GM19035 (cell line): ENCODE results near the gene SPNS2.
"Not testable (repeated sequence)": the region's sequence is repeated elsewhere in the genome, so short reads cannot be mapped to it uniquely, and the experiment has no call there.

Source experiments
- ATAC-seq: cut with Tn5 transposase; IDR thresholded peaks from one replicate; pipeline ENCODE4 v1.9.1; 2021; ENCODE audit not compliant: unreplicated experiment

SPNS2 gene

DNA sequence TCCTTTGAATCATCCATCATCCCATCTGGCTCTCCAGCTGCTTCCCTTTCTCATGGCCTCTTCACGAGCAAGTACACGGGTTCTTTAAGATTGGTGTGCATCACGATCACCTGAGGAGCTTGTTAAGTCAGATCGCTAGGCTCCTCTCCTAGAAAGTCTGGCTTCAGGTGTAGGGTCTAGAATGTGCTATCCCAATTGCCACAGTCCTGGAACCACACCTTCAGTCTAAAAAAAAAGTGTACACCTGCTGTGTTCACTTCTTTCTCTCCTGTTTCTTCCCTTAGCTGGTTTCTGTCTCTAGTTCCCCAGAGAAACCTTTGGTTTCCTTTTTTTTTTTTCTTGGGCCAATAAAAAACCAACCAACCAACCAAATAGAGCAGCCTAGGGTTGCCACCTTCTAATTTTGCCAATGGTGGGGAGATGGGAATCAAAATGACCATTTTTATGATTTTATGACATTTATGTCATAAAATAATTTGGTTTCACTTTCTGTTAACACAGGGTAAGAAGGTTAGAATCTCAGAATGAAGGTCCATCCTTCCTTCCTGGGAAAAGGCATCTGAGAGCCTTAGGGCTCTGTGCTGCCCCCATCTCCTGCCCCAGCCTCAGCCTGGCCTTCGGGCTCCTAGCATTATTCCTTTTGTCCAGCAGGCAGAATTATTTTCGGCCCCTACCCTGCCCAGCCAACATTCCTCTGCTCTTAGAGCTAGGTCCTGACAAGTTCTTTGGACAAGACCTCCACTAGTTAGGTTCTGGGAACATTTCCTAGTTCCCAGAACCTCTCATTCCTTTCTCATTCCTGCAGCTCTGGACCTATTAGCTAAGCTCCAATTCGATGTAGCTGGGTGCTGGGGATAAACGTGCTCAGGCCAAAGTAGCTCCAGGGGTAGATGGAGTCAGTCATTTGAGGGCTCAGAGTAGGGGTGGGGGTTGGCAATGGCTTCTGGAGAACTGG lies 63.6 kb downstream of the SPNS2 start:
- ATAC-seq, result no peak

DNA sequence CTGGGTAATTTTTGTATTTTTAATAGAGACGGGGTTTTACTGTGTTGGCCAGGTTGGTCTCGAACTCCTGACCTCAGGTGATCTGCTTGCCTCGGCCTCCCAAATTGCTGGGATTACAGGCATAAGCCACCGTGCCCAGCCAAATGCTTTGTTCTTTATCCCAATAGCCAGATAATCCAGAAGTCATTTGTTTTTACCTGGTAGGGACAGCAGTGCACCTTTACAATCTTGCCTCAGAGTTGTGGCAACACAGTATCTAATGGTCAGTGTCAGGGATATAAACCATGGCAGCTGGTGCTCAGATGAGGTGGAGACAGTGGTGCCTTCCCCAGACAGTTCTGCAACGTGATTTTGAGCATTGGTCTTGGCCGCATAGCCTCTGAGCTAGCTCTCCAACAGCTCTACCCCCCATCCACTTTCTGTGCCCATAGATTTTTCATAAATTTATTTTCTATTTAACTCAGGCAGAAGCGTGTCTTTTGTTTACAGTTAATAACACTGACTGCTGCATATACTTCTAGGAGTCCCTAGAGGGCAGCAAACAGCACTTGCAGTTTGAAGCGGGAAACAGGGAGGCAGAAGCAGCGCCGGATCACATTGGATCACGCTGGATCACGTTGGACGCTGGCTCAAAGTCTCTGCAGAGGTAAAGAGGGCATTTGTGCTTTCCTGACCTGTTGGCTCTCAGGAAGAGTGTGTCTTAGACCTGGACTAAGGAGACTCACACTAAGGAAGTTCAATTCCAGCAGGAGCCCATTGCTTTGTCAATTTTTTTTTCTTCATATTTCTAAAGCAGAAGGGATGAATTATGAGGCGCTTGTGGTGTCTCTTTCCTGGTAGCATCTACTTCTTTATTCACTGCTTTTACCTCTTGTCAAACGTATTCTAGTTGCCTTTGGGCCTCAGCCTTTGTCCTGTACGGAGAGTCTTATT lies 66.8 kb downstream of the SPNS2 start:
- no peak for ATAC-seq

DNA sequence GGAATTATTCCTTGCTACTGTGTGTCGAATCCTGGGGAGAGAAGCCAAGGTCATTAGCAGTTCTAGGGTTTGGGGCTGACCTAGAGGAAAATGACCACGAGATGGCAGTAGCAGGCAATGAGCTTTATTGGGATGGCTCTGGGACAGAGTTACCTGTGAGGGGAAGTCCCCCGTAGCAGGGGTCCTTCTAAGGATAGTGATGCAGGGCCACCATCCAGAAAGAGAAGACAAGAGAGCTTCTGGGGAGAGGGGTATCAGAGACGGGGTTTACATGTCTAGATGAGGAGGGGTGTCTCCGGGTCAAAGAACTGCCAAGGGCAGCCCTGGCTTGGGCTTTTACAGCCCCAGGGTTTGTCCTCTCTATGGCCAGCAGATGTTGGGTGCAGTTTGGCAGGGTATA lies 68.1 kb downstream of the SPNS2 start:
- ATAC-seq, result no peak

DNA sequence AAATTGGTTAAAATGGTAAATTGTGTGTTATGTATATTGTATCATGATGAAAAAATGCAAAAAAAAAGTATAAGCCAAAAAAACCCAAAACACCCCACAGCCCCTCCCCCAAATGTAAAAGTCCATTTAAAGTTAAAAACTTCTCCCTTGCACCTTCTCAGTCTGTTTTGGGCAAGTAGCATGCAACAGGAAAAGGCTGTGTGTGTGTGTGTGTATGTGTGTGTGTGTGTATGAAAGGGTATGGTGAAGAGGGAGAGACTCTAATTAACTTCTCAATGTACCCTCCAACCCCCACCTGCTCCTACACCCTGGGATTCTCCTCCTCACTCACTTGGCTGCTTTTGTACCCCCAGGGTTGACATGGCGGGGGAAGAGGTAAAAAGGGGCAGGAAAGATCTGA lies 70.9 kb downstream of the SPNS2 start:
- ATAC-seq, result no peak

DNA sequence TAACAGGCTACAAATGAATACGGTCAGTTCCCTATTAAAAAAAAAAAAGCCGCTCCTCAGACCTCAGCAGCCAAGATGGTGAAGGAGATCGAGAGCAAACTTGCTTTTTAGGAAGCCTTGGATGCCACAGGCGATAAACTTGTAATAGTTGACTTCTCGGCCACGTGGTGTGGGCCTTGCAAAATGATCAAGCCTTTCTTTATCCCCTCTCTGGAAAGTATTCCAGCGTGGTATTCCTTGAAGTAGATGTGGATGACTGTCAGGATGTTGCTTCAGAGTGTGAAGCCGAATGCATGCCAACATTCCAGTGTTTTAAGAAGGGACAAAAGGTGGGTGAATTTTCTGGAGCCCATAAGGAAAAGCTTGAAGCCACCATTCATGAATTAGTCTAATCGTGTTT lies 73.5 kb downstream of the SPNS2 start:
- no peak for ATAC-seq

DNA sequence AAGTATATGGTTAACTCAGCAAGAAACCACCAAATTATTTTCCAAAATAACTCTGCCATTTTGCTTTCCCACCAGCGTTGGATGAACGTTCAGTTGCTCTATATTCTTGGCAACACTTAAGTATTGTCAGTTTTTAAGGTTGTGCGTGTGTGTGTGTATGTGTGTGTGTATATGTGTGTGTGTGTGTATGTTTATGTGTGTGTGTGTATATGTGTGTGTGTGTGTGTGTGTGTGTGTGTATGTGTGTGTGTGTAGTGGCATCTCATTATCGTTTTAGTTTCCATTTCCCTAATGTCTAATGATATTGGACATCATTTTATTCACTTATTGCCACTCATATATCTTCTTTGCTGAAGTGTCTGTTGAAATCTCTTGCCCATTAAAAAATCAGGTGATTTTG lies 74.4 kb downstream of the SPNS2 start:
- no peak for ATAC-seq

DNA sequence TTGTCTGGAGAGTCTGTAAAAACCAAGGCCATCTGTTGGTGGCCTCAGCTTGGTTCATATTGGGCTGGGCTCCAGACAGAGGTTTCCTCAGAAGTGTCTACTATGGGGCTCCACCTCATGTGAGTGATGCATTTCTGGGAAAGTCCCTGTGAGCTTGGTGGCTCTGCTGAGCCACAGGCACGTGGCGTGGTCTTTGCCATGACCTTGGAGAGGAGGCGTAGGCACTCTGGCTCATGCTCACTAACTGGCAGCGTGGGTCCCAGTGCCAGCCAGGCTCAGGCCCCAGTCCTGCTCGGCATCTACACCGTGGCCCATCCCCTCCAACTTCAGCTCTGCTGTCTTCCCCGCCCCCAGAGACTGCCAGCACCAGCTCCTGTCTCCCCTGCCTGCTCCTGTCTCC lies 75.0 kb downstream of the SPNS2 start:
- ATAC-seq, result no peak

DNA sequence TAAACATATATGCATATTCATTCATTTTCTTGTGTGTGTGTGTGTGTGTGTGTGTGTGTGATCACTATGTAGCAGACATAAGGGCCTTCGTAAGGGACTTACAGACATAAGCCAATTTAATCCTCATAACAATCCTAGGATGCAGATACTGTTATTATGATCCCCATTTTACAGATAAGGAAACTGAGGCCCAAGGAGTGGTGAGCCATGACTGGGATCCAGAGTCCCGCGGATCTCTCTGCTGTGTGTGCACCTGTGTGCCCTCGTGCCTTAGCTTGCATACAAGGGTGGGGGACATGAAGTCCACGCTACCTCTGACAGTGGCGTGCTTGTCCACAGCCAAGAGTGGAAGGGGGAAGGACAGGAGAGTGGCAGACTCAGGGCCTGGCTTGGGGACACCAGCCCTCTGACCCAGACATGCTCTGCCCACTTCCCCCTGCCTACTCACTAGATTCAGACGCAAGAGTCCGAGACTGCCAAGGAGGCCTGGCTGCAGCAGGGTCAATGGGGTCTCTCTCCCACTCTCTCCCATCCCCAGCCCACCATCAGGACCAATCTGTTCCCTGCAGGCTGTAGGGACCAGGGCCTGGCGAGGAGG lies 75.9 kb downstream of the SPNS2 start:
- no peak for ATAC-seq

DNA sequence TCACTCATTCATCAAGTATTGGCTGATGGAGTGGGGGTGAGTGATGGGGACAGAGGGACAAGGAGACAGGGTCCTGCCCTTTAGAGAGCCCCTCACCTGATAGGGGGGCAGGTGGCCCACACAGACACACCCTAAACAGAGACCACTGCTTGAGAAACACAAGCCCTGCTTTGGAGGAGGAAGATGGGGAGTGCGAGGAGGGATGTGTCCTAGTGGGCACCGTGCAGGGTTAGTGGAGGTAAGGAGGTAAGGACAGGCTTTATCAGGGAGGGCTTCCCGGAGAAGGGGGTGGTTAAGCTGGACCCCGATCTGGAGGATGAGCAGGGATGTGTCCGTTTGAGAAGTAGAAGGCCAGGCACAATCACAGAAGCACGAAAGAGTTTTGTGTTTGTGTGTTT lies 77.5 kb downstream of the SPNS2 start:
- no peak for ATAC-seq

DNA sequence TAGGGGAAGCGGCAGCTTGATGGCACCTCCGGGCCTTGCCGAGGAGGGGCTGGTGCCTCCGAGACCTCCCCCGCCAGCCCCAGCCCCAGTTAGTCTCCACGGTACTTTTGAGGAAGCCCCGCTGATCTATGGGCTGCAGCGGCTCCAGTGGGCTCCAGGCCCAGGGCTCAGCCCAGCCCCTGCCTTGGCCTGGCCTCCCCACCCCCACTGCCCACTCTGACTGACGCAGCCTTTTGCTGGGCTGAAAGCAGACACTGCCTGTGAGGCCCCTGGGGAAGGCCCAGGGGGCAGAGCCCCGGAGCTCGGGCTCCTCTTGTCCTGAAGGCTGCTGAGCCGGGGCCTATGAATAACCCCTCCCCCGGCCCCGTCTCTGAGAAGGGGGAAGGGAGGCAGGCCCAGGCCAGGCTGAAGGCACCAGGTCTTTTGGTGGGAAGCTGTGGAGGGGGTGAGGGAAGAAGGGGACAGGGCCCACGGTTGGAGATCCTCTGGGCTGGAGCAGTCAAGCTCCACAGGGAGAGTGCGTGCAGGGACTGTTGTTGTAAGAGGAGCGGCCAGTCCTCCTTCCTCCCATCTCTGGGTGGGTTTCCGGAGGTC lies 78.1 kb downstream of the SPNS2 start:
- no peak for ATAC-seq

DNA sequence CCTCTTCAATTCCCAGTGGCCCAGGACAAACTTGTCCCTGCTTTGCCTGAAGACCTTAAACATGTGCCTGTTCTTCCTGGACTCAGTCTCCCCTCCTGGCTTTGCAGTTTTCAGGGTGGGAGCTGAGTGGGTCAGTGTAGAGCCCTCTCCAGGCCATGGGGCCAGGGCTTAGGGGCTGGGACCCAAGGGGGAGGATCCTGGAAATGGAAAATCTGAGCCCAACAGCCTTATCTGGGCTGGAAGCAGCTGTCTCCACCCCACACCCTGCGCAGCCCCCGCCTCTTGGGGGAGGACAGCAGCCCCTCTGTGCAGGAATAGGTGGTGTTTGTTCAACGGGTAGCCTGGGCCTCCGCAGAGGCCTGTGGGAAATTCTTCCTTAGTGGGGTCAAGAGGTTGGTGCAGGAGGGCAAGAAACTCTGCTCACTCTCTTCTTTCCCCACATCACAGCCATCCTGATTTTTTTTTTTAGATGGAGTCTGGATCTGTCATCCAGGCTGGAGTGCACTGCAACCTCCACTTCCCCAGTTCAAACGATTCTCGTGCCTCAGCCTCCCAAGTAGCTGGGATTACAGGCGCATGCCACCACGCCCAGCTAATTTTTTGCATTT lies 78.8 kb downstream of the SPNS2 start:
- no peak for ATAC-seq

DNA sequence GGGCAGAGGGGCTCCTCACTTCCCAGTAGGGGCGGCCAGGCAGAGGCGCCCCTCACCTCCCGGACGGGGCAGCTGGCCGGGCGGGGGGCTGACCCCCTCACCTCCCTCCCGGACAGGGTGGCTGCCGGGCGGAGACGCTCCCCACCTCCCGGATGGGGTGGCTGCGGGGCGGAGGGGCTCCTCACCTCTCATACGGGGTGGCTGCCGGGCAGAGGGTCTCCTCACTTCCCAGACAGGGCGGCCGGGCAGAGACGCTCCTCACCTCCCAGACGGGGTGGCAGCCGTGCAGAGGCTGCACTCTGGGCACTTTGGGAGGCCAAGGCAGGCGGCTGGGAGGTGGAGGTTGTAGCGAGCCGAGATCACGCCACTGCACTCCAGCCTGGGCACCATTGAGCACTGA lies 79.7 kb downstream of the SPNS2 start:
- not testable (repeated sequence) for ATAC-seq

DNA sequence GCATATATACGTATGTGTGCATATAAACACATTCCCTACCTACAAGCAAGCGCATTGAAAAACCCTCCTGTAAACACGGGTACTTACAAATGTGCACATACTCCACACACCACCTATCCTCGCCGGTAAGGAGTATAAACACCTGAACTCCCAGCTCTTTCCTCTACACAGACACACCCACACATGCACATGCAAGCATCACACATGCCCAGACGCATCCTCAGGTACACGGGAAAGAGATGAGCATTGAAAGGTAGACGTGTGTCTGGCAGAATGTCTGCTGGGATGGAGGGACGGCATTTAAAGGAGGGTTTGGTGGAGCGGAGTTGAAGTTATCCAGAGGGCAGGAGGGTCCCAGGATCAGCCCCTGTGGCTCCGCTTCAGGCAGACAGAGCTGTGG lies 81.0 kb downstream of the SPNS2 start:
- no peak for ATAC-seq

DNA sequence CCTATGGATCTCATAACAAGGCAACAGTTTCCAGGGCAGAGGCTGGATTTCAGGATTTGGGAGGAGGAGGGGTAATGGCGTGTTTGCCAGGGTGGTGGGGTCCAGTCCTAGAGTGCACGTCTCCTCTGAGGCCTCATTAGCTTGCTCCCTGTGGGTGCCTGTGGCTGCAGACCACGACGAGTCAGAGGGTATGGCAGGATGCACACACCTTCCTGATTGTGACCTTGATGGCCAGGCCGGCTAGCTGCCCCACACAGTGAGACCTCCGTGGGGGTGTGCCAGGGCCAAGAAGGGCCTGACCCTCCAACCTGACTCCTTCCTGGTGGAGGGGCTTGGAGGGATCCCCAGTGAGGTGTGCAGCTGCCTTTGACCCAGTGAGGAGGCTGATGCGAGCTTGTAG lies 81.6 kb downstream of the SPNS2 start:
- ATAC-seq, result no peak

DNA sequence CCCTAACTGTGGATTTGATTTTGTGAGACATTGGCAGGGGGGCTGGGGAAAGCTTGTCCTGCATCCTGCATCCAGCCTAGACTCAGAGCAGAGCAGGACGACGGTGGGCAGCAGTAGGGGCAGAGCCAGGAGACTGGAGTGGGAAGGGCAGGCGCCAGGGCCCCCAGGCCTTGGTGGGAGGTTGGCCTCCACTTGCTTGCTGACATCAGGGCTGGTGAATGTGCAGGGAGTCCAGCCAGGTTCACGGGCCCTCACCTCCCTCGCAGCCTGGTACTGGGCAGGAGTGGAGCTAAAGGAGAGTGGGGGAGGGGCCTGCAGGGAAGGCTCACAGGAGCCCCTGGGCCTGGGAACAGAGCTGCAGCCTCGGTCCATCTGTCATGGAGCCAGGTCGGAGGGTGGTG lies 83.4 kb downstream of the SPNS2 start:
- no peak for ATAC-seq

DNA sequence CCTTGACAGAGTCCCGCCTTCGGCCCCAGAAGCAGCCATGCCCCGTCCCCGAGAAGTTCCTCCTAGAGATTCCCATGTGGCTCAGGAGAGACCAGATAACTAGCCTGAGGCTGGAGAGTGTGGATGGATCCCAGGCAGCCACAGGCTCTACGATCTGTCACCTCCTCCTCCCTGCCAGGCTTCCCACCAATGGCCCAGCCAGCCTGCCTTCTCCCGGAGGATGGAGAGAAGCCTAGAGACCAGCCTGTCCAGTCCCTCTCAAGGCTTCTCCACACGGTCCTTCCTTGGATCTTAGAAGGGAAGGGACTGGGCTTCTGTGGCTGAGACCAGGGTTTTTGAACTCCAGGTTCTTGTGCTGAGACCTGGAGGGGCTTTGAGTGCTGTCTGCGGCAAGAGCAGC lies 84.0 kb downstream of the SPNS2 start:
- no peak for ATAC-seq

DNA sequence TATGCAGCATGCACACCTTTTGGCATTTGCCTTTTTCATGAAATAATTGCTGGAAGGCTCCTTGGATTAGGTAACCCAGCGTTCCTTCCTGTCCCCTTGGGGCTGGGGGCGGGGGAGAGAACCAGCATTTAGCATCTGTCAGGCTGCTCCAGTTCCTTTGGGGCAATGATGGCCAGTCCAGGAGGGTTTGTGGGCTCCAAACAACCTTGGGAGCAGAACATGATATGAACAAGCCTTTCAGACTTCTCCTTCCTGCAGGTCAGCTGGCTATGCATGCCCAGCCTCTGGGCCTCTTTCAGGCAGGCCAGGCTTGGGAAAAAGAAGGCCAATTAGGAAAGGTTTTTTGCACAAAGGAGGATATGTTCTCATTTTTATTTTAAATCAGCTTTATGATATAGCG lies 84.5 kb downstream of the SPNS2 start:
- no peak for ATAC-seq

DNA sequence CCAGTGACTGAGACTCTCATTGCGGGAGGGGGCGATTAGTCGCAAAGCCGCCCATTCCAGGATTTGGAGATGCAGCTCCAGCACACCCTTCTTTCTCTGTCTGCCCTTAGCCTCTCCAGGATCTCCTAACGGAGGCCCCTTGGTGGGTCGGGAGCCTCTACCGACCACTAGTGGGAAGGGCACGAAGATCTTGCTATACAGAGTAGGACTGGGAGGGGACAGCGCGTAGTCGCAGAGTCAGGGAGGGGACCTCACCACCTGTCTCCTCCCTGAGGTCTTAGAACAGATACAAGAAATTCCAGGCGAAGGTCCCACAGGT lies 85.1 kb downstream of the SPNS2 start:
- ATAC-seq, result no peak

DNA sequence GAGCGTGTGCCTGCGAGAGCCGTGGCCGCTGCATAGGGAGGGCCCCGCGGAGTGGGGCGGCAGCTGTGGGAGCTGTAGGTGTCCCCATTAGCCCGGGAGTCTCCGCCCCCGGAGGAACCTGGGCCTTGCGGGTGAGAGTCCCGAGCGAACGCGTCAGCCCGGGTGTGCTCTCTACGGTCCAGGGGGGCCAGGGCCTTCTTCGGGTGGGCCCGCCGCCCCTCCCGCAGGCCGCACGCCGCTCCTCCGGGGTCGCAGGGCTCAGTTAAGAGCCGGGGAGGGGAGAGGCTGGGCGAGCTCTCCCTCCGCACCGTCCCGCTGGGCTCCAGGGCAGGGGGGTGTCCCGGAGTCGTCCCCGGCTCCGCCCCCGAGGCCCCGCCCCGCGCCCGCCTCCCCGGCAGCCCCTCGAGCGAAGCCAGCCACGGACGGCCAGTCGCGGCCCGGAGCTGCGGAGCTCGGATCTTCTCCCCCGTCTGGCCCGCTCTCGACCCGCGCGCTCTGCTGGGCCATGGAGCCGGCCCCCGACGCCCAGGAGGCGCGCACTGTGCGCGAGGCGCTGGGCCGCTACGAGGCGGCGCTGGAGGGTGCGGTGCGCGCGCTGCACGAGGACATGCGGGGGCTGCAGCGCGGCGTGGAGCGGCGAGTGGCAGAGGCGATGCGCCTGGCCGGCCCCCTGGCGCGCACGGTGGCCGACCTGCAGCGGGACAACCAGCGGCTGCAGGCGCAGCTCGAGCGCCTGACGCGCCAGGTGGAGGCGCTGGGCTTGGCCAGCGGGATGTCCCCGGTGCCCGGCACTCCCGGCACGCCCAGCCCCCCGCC lies 85.6 kb downstream of the SPNS2 start, which contains the start of gene SMTNL2:
Gene SMTNL2, plus strand, starts transcription at position 429 of the 816 bp plus-strand sequence. Its CDS starts 77 bp downstream, at position 506.
- no peak for ATAC-seq
